Body of pancreas (tissue), 4 donors: ENCODE results near the gene ASPG. TPM values are rescaled to one million over a fixed set of nuclear protein-coding genes. Genes with fewer than 3 reads are reported as not detected.

ENCODE experiments used
- ATAC-seq: fragments of 150-250 bp; one replicate; pipeline ENCODE4 v1.9.1; 2016
- DNase-seq, 4 donors: peaks; one replicate each; pipeline ENCODE4 v3.0.0-alpha.2; 2019
- H3K27ac ChIP-seq, 4 donors: fragments of 200-600 bp; sonication (generic); 1 replicate in 3 of 4; 2 replicates in 1 of 4; pipeline versions ENCODE4 v1.5.1 to v1.6.1; 2016 to 2019; ENCODE audit warnings: mild to moderate bottlenecking in 1 of 4, mixed read lengths in 1 of 4, moderate library complexity in 1 of 4
- H3K27me3 ChIP-seq, 2 donors: fragments of 200-600 bp; sonication (generic); one replicate each; pipeline ENCODE4 v1.6.0; 2016; ENCODE audit warnings: mild to moderate bottlenecking in 1 of 2
- H3K36me3 ChIP-seq, 2 donors: fragments of 200-600 bp; sonication (generic); replicated peaks in 1 of 2; 2 replicates each; pipeline ENCODE4 v1.5.1; 2016; ENCODE audit warnings: low read depth in 2 of 2; ENCODE audit not compliant: insufficient read depth in 1 of 2
- H3K4me1 ChIP-seq: fragments of 200-600 bp; sonication (generic); one replicate; pipeline ENCODE4 v1.6.0; 2016
- H3K4me3 ChIP-seq, 2 donors: fragments of 200-600 bp; sonication (generic); 1 replicate in 1 of 2; 2 replicates in 1 of 2; pipeline ENCODE4 v1.5.1; 2016 to 2019
- H3K9me3 ChIP-seq, 3 donors: fragments of 200-600 bp; sonication (generic); 1 replicate in 2 of 3; 2 replicates in 1 of 3; pipeline ENCODE4 v1.5.1; 2016
- CTCF ChIP-seq, 7 experiments: fragments of 450-650 bp in 4 of 7; fragments of 200-600 bp in 3 of 7; sonication (generic) in 3 of 7; IDR thresholded peaks; one replicate each; pipeline ENCODE4 v1.5.1; 2016 to 2019; ENCODE audit warnings: antibody characterized with exemption in 7 of 7
- POLR2A ChIP-seq, 3 donors: fragments of 450-650 bp; IDR thresholded peaks; one replicate each; pipeline ENCODE4 v1.6.1; 2016; ENCODE audit warnings: antibody characterized with exemption in 3 of 3, mild to moderate bottlenecking in 2 of 3
- WGBS, 2 donors: methylation state at CpG; one replicate each; pipeline ENCODE4 v1.1.5; 2017; 5-methylcytosine and 5-hydroxymethylcytosine counted together
- intact Hi-C: fragments of 100-400 bp; cut with DNase I; formaldehyde crosslinking; loops from one replicate; pipeline ENCODE4 v1.15.1; 2023
- total RNA-seq, 2 donors: library from RNA; depleted of rRNA; stranded (reverse); fragments of >200 nt; gene quantifications; one replicate each; pipeline ENCODE4 v1.1.0, GENCODE V29; 2016

Gene ASPG
- total RNA-seq, 2 donors from 2014 or later: 0.52 to 0.99 TPM

GRCh38 chr14:104087505-104087904 is 2.0 kb downstream of the ASPG start:
- TF ChIP-seq CTCF (IDR thresholded peaks at IDR 0.05): no peak
- no peak for TF ChIP-seq POLR2A (IDR thresholded peaks at IDR 0.05)
- H3K4me3 ChIP-seq: no peak overlapping the region
- DNase-seq (peak in 3 of 4 donors; percentile 6 to 11 (median 11)), ATAC-seq (no peak)
- intact Hi-C loops: no loop called here
- H3K36me3 ChIP-seq: no peaks in the 10 kb centered on the region
- no peaks in the 10 kb centered on the region for H3K9me3 ChIP-seq
- H3K27me3 ChIP-seq: no peaks in the 10 kb centered on the region
- H3K4me1 ChIP-seq: peaks cover 7% of the 10 kb centered on the region
- WGBS, 2 donors: 88 to 90% methylated on average over 10 to 17 of the region's 17 CpGs
- H3K27ac ChIP-seq: no peak overlapping the region

GRCh38 chr14:104087981-104088850 is 2.7 kb downstream of the ASPG start:
- 57 to 76% methylated on average over 7 to 23 of the region's 23 CpGs for WGBS, 2 donors
- no peak overlapping the region for H3K4me3 ChIP-seq
- DNase-seq (peak in 3 of 4 donors; percentile 5 to 19 (median 16)), ATAC-seq (no peak)
- no peak for TF ChIP-seq CTCF (IDR thresholded peaks at IDR 0.05)
- no peak for TF ChIP-seq POLR2A (IDR thresholded peaks at IDR 0.05)
- no peaks in the 10 kb centered on the region for H3K36me3 ChIP-seq
- H3K27me3 ChIP-seq: no peaks in the 10 kb centered on the region
- H3K27ac ChIP-seq: no peak overlapping the region
- intact Hi-C loops: no loop called here
- H3K4me1 ChIP-seq: no peaks in the 10 kb centered on the region
- no peaks in the 10 kb centered on the region for H3K9me3 ChIP-seq

- H3K9me3 ChIP-seq: no peaks in the 10 kb centered on the region
- intact Hi-C loops: loop anchor here (5.0 kb wide), 1 partner anchor 37 kb away; no protein-coding TSS in a partner anchor
- ATAC-seq: no peak
- H3K4me3 ChIP-seq: no peak overlapping the region
- no peaks in the 10 kb centered on the region for H3K27me3 ChIP-seq
- TF ChIP-seq CTCF (IDR thresholded peaks at IDR 0.05) (no peak), POLR2A (IDR thresholded peaks at IDR 0.05) (no peak)
- no peak for DNase-seq
- 91% methylated on average over 17 to 19 of the region's 20 CpGs for WGBS, 2 donors
- no peak overlapping the region for H3K27ac ChIP-seq
- H3K4me1 ChIP-seq: peaks cover 7% of the 10 kb centered on the region
- H3K36me3 ChIP-seq: no peaks in the 10 kb centered on the region
Observed at GRCh38 chr14:104090071-104090748, 4.7 kb downstream of the ASPG start.

GRCh38 chr14:104091061-104091926 is 5.8 kb downstream of the ASPG start:
- Histone ChIP-seq H3K27me3 (no peaks in the 10 kb centered on the region), H3K4me1 (peaks cover 7% of the 10 kb centered on the region), H3K9me3 (no peaks in the 10 kb centered on the region), H3K27ac (no peak overlapping the region), H3K36me3 (no peaks in the 10 kb centered on the region), H3K4me3 (no peak overlapping the region)
- DNase-seq (peak in 2 of 4 donors; percentile 4 to 10), ATAC-seq (no peak)
- intact Hi-C loops: loop anchor here (5.0 kb wide), 1 partner anchor 36 kb away; no protein-coding TSS in a partner anchor
- TF ChIP-seq CTCF (IDR thresholded peaks at IDR 0.05) (no peak), POLR2A (IDR thresholded peaks at IDR 0.05) (no peak)
- 58 to 61% methylated on average over 23 to 24 of the region's 26 CpGs for WGBS, 2 donors
